ENCODE data around the gene PDXP. TPM values are rescaled to one million over a fixed set of nuclear protein-coding genes. Genes with fewer than 3 reads are reported as not detected.

Gene PDXP
- total RNA-seq, 1 experiment from 2014 or later, result 17.6 TPM

- H3K27me3 ChIP-seq (ENCODE audit: control insufficient read depth, insufficient read depth, low read length), result no peaks in the 10 kb centered on the region
- no peak for DNase-seq (ENCODE audit: low read depth, low spot score)
- intact Hi-C loops (cut with micrococcal nuclease; ENCODE audit: unreplicated experiment) (no loop called here), in situ Hi-C loops (cut with HindIII; ENCODE audit: low pct_unique_long_range_greater_than_20kb, low sequenced_read_pairs) (no loop called here)
- no peak for ATAC-seq
- ChIA-PET POLR2A (interaction anchor here (0.7 kb wide), 1 partner anchor 129 kb away, joined by 9 read pairs; no protein-coding TSS in a partner anchor), CTCF (interaction anchor here (0.5 kb wide), 1 partner anchor 113 kb away, joined by 3 read pairs; no protein-coding TSS in a partner anchor)
- H3K4me1 ChIP-seq (ENCODE audit: control insufficient read depth, insufficient read depth, low read length), result no peaks in the 10 kb centered on the region
- TSS peak; percentile 75 for BruUV-seq (replicated peaks)
- H3K27ac ChIP-seq (ENCODE audit: low read length), result no peak overlapping the region
- no peak overlapping the region for H3K4me3 ChIP-seq (ENCODE audit: low read depth in 2 of 2, low read length in 2 of 2)
- no peaks in the 10 kb centered on the region for H3K9me3 ChIP-seq (ENCODE audit: control insufficient read depth, insufficient read depth, low read depth, low read length)
- TF ChIP-seq, protein P1, sequence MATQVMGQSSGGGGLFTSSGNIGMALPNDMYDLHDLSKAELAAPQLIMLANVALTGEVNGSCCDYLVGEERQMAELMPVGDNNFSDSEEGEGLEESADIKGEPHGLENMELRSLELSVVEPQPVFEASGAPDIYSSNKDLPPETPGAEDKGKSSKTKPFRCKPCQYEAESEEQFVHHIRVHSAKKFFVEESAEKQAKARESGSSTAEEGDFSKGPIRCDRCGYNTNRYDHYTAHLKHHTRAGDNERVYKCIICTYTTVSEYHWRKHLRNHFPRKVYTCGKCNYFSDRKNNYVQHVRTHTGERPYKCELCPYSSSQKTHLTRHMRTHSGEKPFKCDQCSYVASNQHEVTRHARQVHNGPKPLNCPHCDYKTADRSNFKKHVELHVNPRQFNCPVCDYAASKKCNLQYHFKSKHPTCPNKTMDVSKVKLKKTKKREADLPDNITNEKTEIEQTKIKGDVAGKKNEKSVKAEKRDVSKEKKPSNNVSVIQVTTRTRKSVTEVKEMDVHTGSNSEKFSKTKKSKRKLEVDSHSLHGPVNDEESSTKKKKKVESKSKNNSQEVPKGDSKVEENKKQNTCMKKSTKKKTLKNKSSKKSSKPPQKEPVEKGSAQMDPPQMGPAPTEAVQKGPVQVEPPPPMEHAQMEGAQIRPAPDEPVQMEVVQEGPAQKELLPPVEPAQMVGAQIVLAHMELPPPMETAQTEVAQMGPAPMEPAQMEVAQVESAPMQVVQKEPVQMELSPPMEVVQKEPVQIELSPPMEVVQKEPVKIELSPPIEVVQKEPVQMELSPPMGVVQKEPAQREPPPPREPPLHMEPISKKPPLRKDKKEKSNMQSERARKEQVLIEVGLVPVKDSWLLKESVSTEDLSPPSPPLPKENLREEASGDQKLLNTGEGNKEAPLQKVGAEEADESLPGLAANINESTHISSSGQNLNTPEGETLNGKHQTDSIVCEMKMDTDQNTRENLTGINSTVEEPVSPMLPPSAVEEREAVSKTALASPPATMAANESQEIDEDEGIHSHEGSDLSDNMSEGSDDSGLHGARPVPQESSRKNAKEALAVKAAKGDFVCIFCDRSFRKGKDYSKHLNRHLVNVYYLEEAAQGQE (IDR thresholded peaks at IDR 0.05; ENCODE audit: insufficient read depth in 1 of 2, low read depth in 2 of 2, low read length in 1 of 2), result no peak
- TF ChIP-seq TCF7L2 (IDR thresholded peaks at IDR 0.05; ENCODE audit: low read depth, low read length), result no peak
- TF ChIP-seq, protein P2, sequence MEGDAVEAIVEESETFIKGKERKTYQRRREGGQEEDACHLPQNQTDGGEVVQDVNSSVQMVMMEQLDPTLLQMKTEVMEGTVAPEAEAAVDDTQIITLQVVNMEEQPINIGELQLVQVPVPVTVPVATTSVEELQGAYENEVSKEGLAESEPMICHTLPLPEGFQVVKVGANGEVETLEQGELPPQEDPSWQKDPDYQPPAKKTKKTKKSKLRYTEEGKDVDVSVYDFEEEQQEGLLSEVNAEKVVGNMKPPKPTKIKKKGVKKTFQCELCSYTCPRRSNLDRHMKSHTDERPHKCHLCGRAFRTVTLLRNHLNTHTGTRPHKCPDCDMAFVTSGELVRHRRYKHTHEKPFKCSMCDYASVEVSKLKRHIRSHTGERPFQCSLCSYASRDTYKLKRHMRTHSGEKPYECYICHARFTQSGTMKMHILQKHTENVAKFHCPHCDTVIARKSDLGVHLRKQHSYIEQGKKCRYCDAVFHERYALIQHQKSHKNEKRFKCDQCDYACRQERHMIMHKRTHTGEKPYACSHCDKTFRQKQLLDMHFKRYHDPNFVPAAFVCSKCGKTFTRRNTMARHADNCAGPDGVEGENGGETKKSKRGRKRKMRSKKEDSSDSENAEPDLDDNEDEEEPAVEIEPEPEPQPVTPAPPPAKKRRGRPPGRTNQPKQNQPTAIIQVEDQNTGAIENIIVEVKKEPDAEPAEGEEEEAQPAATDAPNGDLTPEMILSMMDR (IDR thresholded peaks at IDR 0.05), result no peak
- no peak for TF ChIP-seq SIN3A (IDR thresholded peaks at IDR 0.05; ENCODE audit: borderline replicate concordance, insufficient read depth, low read depth, low read length)
- no peak for TF ChIP-seq POLR2AphosphoS5 (IDR thresholded peaks at IDR 0.05; ENCODE audit: low read depth, low read length)
- H3K36me3 ChIP-seq (ENCODE audit: control insufficient read depth, insufficient read depth, low read length), result no peaks in the 10 kb centered on the region
Measured at GRCh38 chr22:37618072-37618656, 40.4 kb upstream of the PDXP start.

DNA sequence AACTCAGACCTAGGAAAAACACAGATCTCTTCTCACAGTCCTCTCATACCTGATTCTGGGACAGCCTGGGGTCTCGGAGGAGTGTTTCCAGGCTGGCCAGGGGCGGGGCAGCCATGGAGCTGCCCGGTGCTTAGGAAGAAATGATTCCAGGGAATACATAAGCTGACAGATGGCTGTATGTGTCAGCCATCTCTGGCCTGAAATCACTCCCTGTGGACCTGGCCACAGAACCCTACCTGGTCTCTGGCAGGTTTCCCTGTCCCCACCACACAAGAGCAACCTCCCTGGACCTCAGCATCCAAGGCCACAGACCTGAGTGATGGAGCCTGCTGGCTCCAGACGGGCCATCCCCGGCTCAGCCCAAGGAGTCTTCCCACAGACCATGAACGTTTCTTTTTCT, 39.8 kb upstream of the PDXP start:
- BruUV-seq (replicated peaks), result no TSS peak
- H3K27ac ChIP-seq (ENCODE audit: low read length), result no peak overlapping the region
- no peaks in the 10 kb centered on the region for H3K9me3 ChIP-seq (ENCODE audit: control insufficient read depth, insufficient read depth, low read depth, low read length)
- ATAC-seq, result no peak
- in situ Hi-C loops (cut with HindIII; ENCODE audit: low pct_unique_long_range_greater_than_20kb, low sequenced_read_pairs), result no loop called here
- intact Hi-C loops (cut with micrococcal nuclease; ENCODE audit: unreplicated experiment), result no loop called here
- no peak for DNase-seq (ENCODE audit: low read depth, low spot score)
- H3K27me3 ChIP-seq (ENCODE audit: control insufficient read depth, insufficient read depth, low read length), result no peaks in the 10 kb centered on the region
- no peak for TF ChIP-seq SIN3A (IDR thresholded peaks at IDR 0.05; ENCODE audit: borderline replicate concordance, insufficient read depth, low read depth, low read length)
- no peak for TF ChIP-seq POLR2AphosphoS5 (IDR thresholded peaks at IDR 0.05; ENCODE audit: low read depth, low read length)
- TF ChIP-seq, protein P1 (IDR thresholded peaks at IDR 0.05; ENCODE audit: insufficient read depth in 1 of 2, low read depth in 2 of 2, low read length in 1 of 2), result no peak
- TF ChIP-seq, protein P2 (IDR thresholded peaks at IDR 0.05), result no peak
- TF ChIP-seq TCF7L2 (IDR thresholded peaks at IDR 0.05; ENCODE audit: low read depth, low read length), result no peak
- ChIA-PET POLR2A (no interaction called here), CTCF (no interaction called here)
- H3K36me3 ChIP-seq (ENCODE audit: control insufficient read depth, insufficient read depth, low read length), result no peaks in the 10 kb centered on the region
- no peaks in the 10 kb centered on the region for H3K4me1 ChIP-seq (ENCODE audit: control insufficient read depth, insufficient read depth, low read length)
- H3K4me3 ChIP-seq (ENCODE audit: low read depth in 2 of 2, low read length in 2 of 2), result no peak overlapping the region

Measured in Panc1 (cell line).